ENCODE measurements around the gene TLR9.

TLR9 gene

GRCh38 chr3:52213901-52214300 lies 11.5 kb downstream of the TLR9 start:
- no peak for DNase-seq (ENCODE audit: low spot score)
- Histone ChIP-seq H3K27ac (no peak overlapping the region), H3K4me3 (no peak overlapping the region)
- TF ChIP-seq CTCF (IDR thresholded peaks at IDR 0.05), result no peak

- H3K27ac ChIP-seq, result no peak overlapping the region
- DNase-seq (ENCODE audit: low spot score), result no peak
- no peak for TF ChIP-seq CTCF (IDR thresholded peaks at IDR 0.05)
- H3K4me3 ChIP-seq, result no peak overlapping the region
These were observed 12.4 kb downstream of the TLR9 start for GRCh38 chr3:52213005-52213404.

GRCh38 chr3:52211268-52211891 lies 14.1 kb downstream of the TLR9 start:
- TF ChIP-seq CTCF (IDR thresholded peaks at IDR 0.05), result no peak
- no peak for DNase-seq (ENCODE audit: low spot score)
- H3K4me3 ChIP-seq, result no peak overlapping the region
- no peak overlapping the region for H3K27ac ChIP-seq

GRCh38 chr3:52210550-52211046 lies 14.8 kb downstream of the TLR9 start:
- DNase-seq (ENCODE audit: low spot score), result no peak
- no peak for TF ChIP-seq CTCF (IDR thresholded peaks at IDR 0.05)
- H3K27ac ChIP-seq, result no peak overlapping the region
- no peak overlapping the region for H3K4me3 ChIP-seq

- no peak for TF ChIP-seq CTCF (IDR thresholded peaks at IDR 0.05)
- no peak for DNase-seq (ENCODE audit: low spot score)
- H3K27ac ChIP-seq, result no peak overlapping the region
- H3K4me3 ChIP-seq, result no peak overlapping the region
These were observed 15.4 kb downstream of the TLR9 start for GRCh38 chr3:52210037-52210436.

DNA sequence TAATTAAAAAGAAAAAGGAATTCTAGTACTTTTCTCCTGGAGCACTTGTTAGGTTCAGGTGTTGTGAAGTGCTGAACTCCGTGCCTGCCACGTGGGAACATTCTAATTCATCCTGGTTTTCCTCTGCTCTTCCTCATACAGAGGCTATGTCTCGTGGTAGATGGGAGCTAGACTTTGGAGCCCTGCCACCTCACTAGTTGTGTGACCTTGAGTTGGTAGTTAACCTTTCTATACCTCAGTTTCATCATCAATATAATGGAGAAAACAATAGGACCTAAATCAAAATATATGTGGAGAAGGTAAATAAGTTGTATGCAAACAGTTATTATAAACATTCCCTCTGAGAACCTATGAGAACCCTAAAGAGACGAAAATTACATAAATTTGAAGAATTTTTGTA lies 16.9 kb downstream of the TLR9 start:
- DNase-seq (ENCODE audit: low spot score), result no peak
- Histone ChIP-seq H3K4me3 (no peak overlapping the region), H3K27ac (no peak overlapping the region)
- TF ChIP-seq CTCF (IDR thresholded peaks at IDR 0.05), result no peak

GRCh38 chr3:52205727-52206372 lies 19.6 kb downstream of the TLR9 start:
- DNase-seq (ENCODE audit: low spot score), result no peak
- no peak overlapping the region for H3K27ac ChIP-seq
- no peak for TF ChIP-seq CTCF (IDR thresholded peaks at IDR 0.05)
- no peak overlapping the region for H3K4me3 ChIP-seq
